Hematopoietic multipotent progenitor cell treated with erythropoietin and hydrocortisone succinate and interleukin-3 and kit ligand, for 6 days (in vitro differentiated cells): ENCODE results near the gene NCOR1.
"Not testable (repeated sequence)": the region's sequence is repeated elsewhere in the genome, so short reads cannot be mapped to it uniquely, and the experiment has no call there.

ENCODE experiments used
- DNase-seq: peaks from one replicate; pipeline ENCODE4 v3.0.0-alpha.2; 2015

NCOR1 gene

DNA sequence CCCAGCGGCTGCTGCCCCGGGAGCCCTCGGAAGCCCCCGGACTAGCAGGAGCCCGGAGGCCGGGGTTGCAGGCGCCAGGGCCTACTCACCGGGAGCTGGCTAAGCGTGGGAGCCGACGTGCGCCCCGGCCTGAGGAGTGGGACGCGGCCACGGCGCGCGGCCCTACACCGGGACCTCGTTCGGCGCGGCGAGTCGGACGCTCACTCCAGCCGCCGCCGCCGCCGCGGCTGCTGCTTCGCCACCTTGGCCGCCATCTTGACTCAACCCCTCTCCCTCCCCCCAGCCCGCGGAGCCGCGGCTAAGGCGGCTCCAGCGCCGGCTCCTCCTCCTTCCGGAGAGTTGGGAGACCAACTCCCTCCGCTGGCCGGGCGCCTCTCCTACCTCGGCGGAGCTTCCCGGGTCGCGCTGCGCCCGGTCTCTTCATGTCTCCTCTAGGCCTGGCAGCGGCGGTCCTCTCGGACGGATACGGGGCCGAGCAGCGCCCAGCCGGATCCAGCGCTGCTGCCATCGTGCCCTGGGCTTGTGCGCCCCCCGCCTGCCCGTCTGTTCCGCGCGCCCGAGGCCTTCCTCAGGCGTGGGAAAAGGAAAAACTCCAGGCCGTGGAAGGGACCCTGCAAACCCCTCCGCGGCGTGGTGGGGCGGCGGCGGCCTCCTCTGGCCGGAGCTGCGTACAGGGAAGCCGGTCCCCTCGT is at the start of gene NCOR1:
TSS of gene NCOR1 (minus strand) at position 262 of the 692 bp plus-strand sequence. CDS start 20,965 bp downstream, outside the sequence.
- peak; percentile 96 for DNase-seq

DNA sequence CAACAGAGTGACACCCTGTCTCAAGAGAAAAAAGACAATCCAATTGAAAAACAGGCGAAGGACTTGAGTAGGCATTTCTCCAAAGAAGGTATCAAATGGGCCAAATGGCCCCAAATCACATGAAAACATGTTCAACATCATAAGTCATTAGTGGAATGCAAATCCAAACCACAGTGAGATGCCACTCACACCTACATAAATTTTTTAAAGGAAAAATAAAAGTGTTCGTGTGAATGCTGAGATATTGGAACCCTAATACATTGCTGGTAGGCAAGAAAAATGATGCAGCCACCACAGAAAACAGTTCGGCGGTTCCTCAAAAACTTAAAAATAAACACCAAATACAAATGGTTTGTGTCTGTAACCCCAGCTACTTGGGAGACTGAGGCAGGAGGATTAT is 46.9 kb upstream of the NCOR1 start:
- DNase-seq = no peak

DNA sequence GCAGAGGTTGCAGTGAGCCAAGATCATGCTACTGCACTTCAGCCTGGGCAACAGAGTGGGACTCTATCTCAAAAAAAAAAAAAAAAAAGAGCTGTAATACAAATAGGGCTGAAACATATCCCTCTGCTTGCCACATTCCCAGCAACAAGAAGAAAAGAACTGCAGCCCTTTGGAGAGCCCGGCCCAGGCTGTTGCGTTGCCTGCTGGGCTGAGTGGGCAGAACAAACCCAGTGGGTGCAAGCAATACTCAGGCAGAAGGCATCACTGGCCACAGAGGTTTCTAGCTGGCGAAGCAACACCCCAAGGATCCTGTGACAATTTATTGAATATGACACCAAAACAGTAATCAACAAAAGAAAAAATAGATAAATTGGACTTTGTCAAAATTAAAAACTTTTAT is 45.7 kb upstream of the NCOR1 start:
- no peak for DNase-seq

DNA sequence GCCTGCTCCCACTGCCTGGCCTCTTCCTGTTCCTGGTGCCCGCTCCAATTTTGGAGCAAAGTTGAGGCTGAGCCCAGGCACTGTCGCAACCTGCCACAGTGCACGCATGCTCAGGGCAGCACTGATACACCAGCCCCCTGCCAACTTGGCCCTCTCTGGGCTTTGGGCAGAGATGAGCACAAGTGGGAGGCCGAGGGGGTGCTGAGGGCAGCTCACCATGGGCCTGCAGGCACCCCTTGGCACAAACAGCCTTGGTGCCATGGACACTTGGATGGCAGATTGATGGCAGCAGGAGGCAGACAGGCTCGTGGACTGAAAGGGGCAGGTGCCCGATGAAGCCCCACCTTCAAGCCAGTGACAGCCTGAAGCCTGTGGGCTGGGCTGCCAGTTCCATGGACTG is 44.6 kb upstream of the NCOR1 start:
- DNase-seq = no peak

GRCh38 chr17:16258901-16259300 is 43.6 kb upstream of the NCOR1 start:
- peak; percentile 42 for DNase-seq

GRCh38 chr17:16255481-16255921 is 40.2 kb upstream of the NCOR1 start:
- no peak for DNase-seq

GRCh38 chr17:16254773-16255400 is 39.6 kb upstream of the NCOR1 start:
- DNase-seq = no peak

DNA sequence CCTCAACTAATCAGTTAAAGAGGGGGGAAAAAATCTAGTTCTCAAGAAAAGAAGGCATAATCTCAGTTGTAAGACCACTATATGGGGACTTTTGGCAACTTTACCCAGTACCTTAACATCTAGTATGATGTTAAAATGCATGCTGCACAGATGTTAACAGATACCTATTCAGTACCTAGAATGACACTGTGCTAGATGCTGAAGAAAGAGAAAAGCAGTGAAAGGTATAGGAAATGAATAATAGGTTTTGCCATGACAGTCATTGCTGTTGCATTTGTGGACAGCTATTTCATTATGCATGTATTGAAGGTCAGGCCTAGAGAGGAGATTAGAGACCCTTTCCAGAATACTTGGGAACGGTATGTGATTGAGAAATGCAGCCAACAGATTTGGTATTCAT is 36.2 kb upstream of the NCOR1 start:
- DNase-seq = no peak

GRCh38 chr17:16251043-16251442 is 35.7 kb upstream of the NCOR1 start:
- no peak for DNase-seq

DNA sequence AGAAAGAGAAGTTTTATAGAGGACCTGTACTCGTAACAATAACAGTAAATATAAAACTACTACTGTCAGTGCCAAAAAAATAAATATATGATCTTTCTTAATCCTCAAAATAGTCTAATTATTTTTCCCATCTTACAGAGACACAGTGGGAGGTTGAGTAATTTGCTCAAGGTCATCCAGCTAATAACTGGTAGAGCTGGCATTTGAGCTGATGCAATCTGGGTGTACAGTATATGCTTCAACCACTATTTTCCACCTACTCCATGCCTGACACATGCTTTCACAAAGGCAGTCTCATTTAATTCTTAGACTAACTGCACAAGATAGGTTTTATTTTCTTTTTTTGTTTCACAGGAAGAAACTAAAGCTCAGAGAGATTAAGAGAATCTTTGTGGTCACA is 35.3 kb upstream of the NCOR1 start:
- DNase-seq = no peak

GRCh38 chr17:16247586-16247984 is 32.3 kb upstream of the NCOR1 start:
- DNase-seq = no peak

DNA sequence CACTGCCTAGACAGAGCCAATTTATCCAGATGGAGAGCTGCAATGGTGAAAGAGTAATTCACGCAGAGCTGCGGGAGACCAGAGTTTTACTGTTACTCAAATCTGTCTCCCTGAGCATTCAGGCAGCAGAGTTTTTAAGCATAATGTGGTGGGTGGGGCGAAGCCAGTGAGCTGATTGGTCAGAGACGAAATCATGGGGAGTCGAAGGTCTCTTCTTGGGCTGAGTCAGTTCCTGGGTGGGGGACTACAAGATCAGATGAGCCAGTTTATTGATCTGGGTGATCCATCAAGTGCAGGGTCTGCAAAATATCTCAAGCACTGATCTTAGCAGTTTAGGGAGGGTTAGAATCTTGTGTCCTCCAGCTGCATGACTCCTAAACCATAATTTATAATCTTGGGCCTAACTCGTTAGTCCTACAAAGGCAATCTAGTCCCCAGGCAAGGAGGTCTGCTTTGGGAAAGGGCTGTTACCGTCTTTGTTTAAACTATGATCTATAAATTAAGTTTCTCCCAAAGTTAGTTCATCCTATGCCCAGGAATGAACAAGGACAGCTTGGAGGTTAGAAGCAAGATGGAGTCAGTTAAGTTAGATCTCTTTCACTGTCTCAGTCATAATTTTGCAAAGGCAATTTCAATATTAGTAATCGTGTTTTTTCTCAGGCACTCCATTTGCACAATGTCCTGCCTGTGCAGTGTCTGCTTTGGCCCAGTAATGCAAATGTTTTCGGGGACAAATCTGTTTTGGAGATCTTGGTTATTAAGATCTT is 28.6 kb upstream of the NCOR1 start:
- no peak for DNase-seq

DNA sequence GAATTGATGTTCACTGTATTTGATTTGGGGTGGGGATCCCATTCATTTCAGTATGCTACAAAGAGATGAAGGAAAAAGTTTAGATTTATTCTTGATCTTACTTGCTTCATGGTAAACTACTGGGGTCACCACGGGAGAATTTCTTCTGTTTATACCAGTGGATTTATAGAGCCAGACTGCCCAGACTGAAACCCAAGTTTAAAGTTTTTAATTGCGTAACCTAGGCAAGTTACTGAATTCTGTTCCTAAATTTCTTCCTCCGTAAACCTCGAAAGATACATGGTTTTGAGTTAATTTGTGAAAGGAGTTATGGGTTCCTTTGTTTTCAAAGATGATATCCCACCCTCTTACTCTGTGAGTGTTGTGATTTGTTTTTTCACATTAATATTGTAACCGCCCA is 28.1 kb upstream of the NCOR1 start:
- DNase-seq = no peak

GRCh38 chr17:16241906-16242399 is 26.6 kb upstream of the NCOR1 start:
- no peak for DNase-seq

DNA sequence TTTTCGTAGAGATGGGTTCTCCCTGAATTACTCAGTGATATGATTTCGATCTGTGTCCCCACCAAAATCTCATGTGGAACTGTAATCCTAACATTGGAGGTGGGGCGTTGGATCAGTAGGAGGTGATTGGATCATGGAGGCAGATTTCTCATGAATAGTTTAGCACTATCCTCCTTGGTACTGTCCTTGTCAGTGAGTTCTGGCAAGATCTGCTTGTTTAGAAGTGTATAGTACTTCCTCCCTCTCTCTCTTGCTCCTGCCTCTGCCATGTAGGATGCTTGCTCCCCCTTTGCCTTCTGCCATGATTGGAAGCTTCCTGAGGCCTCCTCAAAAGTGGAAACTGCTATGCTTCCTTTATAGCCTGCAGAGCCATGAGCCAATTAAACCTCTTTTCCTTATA is 24.6 kb upstream of the NCOR1 start:
- DNase-seq = no peak

- DNase-seq = no peak
These were observed 17.1 kb upstream of the NCOR1 start for GRCh38 chr17:16232391-16232790.

DNA sequence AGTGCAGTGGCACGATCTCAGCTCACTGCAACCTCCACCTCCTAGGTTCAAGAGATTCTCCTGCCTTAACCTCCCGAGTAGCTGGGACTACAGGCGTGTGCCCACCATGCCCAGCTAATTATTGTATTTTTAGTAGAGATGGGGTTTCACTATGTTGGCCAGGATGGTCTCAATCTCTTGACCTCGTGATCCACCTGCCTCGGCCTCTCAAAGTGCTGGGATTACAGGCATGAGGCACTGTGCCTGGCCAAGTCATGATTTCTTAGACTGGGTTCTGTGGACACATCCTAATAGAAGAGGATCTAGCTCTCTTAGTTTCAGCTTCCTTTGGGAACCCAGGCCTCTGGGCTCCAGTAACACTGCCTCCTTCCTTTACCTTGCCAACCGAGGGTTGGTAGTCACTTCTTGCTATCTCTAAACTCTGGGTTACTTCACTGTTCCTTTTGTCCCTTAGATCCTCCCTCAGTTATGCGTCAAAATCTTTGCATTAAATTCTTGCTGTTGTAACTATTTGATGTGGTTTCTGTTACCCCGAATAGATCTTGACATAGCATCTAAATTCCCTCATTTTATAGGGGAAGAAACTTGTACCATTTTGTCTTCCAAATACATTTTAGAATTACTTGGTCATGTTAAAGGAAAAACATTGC is 14.7 kb upstream of the NCOR1 start:
- not testable (repeated sequence) for DNase-seq

- DNase-seq = no peak
These were observed 7.1 kb upstream of the NCOR1 start for GRCh38 chr17:16222406-16222805.

GRCh38 chr17:16217002-16217635 is 1.8 kb upstream of the NCOR1 start, which contains the start of gene PIGL:
Gene PIGL (plus strand): TSS chr17:16217210. CDS start chr17:16217227, 17 bp downstream.
- peak; percentile 97 for DNase-seq

DNA sequence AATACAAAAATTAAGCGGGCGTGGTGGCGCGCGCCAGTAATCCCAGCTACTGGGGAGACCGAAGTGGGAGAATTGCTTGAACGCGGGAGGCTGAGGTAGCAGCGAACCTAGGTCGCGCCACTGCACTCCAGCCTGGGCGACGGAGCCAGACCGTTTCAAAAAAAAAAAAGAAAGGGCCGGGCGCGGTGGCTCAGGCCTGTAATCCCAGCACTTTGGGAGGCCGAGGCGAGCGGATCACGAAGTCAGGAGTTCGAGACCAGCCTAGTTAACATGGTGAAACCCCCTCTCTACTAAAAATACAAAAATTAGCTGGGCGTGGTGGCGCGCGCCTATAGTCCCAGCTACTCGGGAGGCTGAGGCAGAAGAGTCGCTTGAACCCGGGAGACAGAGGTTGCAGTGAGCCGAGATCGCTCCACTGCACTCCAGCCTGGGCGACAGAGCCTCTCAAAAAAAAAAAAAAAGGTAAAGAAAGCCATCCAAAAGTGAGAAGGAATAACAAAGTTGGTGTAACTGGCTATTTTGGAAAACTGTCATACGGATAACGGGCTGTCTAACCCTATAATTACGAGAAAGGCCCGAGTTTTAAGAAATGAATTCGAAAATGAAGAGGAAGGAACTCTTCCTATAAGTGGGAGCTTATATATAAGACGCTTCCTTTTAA is 1.1 kb upstream of the NCOR1 start:
- not testable (repeated sequence) for DNase-seq

DNA sequence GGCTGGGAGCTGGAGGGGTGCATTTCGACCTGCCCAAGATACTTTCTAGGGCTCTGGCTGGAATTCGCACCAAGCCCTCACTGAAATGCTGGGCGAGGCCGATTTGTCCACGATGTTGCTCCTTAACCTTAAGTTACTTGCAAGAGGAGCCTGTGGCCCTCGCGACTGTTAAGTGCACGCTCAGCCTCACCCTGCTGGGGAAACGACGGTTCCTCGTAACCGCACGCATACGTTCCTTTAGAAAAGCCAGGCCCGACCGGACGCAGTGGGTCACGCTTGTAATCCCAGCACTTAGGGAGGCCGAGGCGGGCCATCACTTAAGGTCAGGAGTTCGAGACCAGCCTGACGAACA is 607 bp upstream of the NCOR1 start:
- DNase-seq = peak; percentile 68

GRCh38 chr17:16215002-16215272 is 397 bp downstream of the NCOR1 start:
- peak; percentile 63 for DNase-seq
